HEK293 (cell line): ENCODE data around the gene KLHL22.

Experiments used
- CTCF ChIA-PET: fragments of 350-600 bp; formaldehyde crosslinking; extraction: SDS; loops from one replicate; lab custom pipeline; 2021; ENCODE audit warnings: antibody characterized with exemption; lab: Yijun Ruan, JAX
- POLR2A ChIA-PET: fragments of 300-600 bp; formaldehyde crosslinking; extraction: SDS; loops from one replicate; lab custom pipeline; 2020; ENCODE audit warnings: antibody characterized with exemption, inconsistent platforms; lab: Yijun Ruan, JAX
- H3K27ac ChIP-seq: fragments of 200-500 bp; sonication (Bioruptor generic); 2 replicates; pipeline ENCODE4 v1.5.1; 2014; ENCODE audit warnings: low read depth, low read length, control low read depth, inconsistent platforms; ENCODE audit errors: extremely low read depth
- H3K36me3 ChIP-seq, 2 experiments: fragments of 200-500 bp in 1 of 2; sonication (Bioruptor generic) in 1 of 2; 1 replicate in 1 of 2; 2 replicates in 1 of 2; pipeline ENCODE4 v1.5.1; 2014 to 2017; ENCODE audit warnings: inconsistent platforms in 2 of 2, low read length in 2 of 2; ENCODE audit not compliant: control insufficient read depth in 2 of 2, insufficient read depth in 1 of 2
- H3K4me1 ChIP-seq: fragments of 200-500 bp; sonication (Bioruptor generic); 2 replicates; pipeline ENCODE4 v1.5.1; 2014; ENCODE audit warnings: mild to moderate bottlenecking, low read length, inconsistent platforms; ENCODE audit not compliant: control insufficient read depth, insufficient read depth
- H3K4me3 ChIP-seq: 2 replicates; pipeline ENCODE4 v1.5.1; 2011; ENCODE audit warnings: low read depth, mild to moderate bottlenecking, control low read depth, low read length, moderate library complexity
- H3K9me3 ChIP-seq: fragments of 200-500 bp; sonication (Bioruptor generic); 2 replicates; pipeline ENCODE4 v1.5.1; 2014; ENCODE audit warnings: low read depth, low read length, inconsistent platforms; ENCODE audit not compliant: control insufficient read depth, insufficient read depth
- OSR2 ChIP-seq: fragments of 450-650 bp; formaldehyde crosslinking; IDR thresholded peaks from 2 replicates; pipeline ENCODE4 v1.5.1; 2016; ENCODE audit warnings: missing biosample characterization, missing genetic modification characterization
- SALL2 ChIP-seq: fragments of 450-650 bp; formaldehyde crosslinking; IDR thresholded peaks from 2 replicates; pipeline ENCODE4 v1.5.0; 2017; ENCODE audit warnings: missing biosample characterization, mild to moderate bottlenecking, missing genetic modification characterization, borderline replicate concordance
- ZBTB8A ChIP-seq: fragments of 450-650 bp; formaldehyde crosslinking; IDR thresholded peaks from 2 replicates; pipeline ENCODE4 v1.5.1; 2016; ENCODE audit warnings: missing biosample characterization, missing genetic modification characterization
- ZNF169 ChIP-seq: fragments of 450-650 bp; formaldehyde crosslinking; IDR thresholded peaks from 2 replicates; pipeline ENCODE4 v1.5.1; 2016; ENCODE audit warnings: missing biosample characterization, missing genetic modification characterization
- ZNF19 ChIP-seq: fragments of 450-650 bp; formaldehyde crosslinking; IDR thresholded peaks from 2 replicates; pipeline ENCODE4; 2016; ENCODE audit warnings: missing biosample characterization, missing genetic modification characterization, low read depth
- ZNF202 ChIP-seq: fragments of 450-650 bp; formaldehyde crosslinking; IDR thresholded peaks from 2 replicates; pipeline ENCODE4 v1.5.1; 2016; ENCODE audit warnings: missing biosample characterization, missing genetic modification characterization, borderline replicate concordance
- ZNF214 ChIP-seq: fragments of 450-650 bp; formaldehyde crosslinking; IDR thresholded peaks from 2 replicates; pipeline ENCODE4 v1.5.1; 2017; ENCODE audit warnings: missing biosample characterization, mild to moderate bottlenecking, missing genetic modification characterization, borderline replicate concordance
- ZNF239 ChIP-seq: fragments of 450-650 bp; formaldehyde crosslinking; IDR thresholded peaks from 2 replicates; pipeline ENCODE4 v1.5.1; 2016; ENCODE audit warnings: missing biosample characterization, missing genetic modification characterization
- ZNF274 ChIP-seq, 2 experiments: fragments of 200-500 bp in 1 of 2; fragments of 450-650 bp in 1 of 2; sonication (Bioruptor generic) in 1 of 2; formaldehyde crosslinking in 1 of 2; IDR thresholded peaks; 2 replicates each; pipeline versions ENCODE4 v1.5.1 to v1.6.1; 2014 to 2016; ENCODE audit warnings: borderline replicate concordance in 1 of 2, inconsistent platforms in 1 of 2, low read length in 1 of 2, missing biosample characterization in 1 of 2, missing genetic modification characterization in 1 of 2
- ZNF354C ChIP-seq: fragments of 450-650 bp; formaldehyde crosslinking; IDR thresholded peaks from 2 replicates; pipeline ENCODE4 v1.5.1; 2016; ENCODE audit warnings: missing biosample characterization, missing genetic modification characterization, low read depth, borderline replicate concordance
- ZNF416 ChIP-seq: fragments of 450-650 bp; formaldehyde crosslinking; IDR thresholded peaks from 2 replicates; pipeline ENCODE4 v1.5.1; 2016; ENCODE audit warnings: missing biosample characterization, missing genetic modification characterization
- ZNF501 ChIP-seq: fragments of 450-650 bp; formaldehyde crosslinking; IDR thresholded peaks from 2 replicates; pipeline ENCODE4 v1.5.1; 2016; ENCODE audit warnings: missing biosample characterization, missing genetic modification characterization
- ZNF530 ChIP-seq: fragments of 450-650 bp; formaldehyde crosslinking; IDR thresholded peaks from 2 replicates; pipeline ENCODE4 v1.5.1; 2016; ENCODE audit warnings: low read depth, missing biosample characterization, missing genetic modification characterization
- ZNF571 ChIP-seq: fragments of 450-650 bp; formaldehyde crosslinking; IDR thresholded peaks from 2 replicates; pipeline ENCODE4 v1.5.0; 2017; ENCODE audit warnings: missing biosample characterization, missing genetic modification characterization
- ZSCAN16 ChIP-seq: fragments of 450-650 bp; formaldehyde crosslinking; IDR thresholded peaks from 2 replicates; pipeline ENCODE4 v1.5.1; 2016; ENCODE audit warnings: missing biosample characterization, missing genetic modification characterization
- ZSCAN23 ChIP-seq: fragments of 450-650 bp; formaldehyde crosslinking; IDR thresholded peaks from 2 replicates; pipeline ENCODE4 v1.5.1; 2016; ENCODE audit warnings: missing biosample characterization, missing genetic modification characterization
- TF ChIP-seq, protein P1 (sequence below): fragments of 450-650 bp; formaldehyde crosslinking; IDR thresholded peaks from 2 replicates; pipeline ENCODE4 v1.5.1; 2016; ENCODE audit warnings: missing biosample characterization, missing genetic modification characterization
- TF ChIP-seq, protein P2 (sequence below): fragments of 450-650 bp; formaldehyde crosslinking; IDR thresholded peaks from 2 replicates; pipeline ENCODE4 v1.5.1; 2017; ENCODE audit warnings: missing biosample characterization, missing genetic modification characterization
- TF ChIP-seq, protein P3 (sequence below): fragments of 450-650 bp; formaldehyde crosslinking; IDR thresholded peaks from 2 replicates; pipeline ENCODE4 v1.5.1; 2017; ENCODE audit warnings: missing biosample characterization, missing genetic modification characterization
- TF ChIP-seq, protein P4 (sequence below): fragments of 450-650 bp; formaldehyde crosslinking; optimal IDR thresholded peaks from 2 replicates; pipeline ENCODE3; 2016; ENCODE audit warnings: missing biosample characterization, mild to moderate bottlenecking, missing genetic modification characterization

The KLHL22 gene

DNA sequence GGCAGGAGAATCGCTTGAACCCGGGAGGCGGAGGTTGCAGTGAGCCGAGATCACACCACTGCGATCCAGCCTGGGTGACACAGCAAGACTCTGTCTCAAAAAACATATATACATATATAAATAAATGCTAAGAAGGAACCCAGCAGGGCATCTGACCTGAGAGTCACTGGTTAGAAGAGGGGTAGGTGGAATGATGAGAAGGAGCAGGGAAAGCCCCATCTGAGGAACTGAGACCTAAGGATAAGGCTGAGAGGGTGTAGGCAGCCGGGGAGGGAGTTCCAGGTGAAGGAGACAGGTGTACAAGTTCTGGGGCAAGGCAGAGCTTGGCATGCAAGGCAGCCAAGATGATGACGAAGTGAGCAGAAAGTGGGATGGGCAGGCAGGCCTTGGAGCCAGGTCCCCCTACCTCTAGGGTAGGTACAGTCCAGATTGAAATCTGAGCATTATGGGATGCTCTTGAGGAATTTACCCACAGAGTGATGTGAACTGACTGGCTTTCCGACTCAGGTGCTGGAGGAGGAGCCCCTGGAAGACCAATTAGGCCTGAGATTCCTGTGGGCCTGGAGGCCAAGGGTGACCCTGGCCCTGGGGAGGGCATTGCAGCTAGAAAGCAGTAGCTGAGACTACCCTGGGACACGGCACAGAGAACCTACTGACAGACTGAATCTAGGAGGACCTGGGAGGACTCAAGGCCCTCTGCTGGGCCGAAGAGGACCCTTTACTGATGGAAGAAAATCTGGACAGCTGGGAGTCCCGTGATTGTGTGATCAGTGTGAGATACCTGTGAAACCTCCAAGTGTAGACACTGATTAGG is 22.8 kb downstream of the KLHL22 start:
- Histone ChIP-seq H3K4me1 (no peaks in the 10 kb centered on the region), H3K36me3 (peaks cover 0 to 45% of the 10 kb centered on the region in 2 experiments; a peak in 2 of 3 replicates), H3K27ac (no peak overlapping the region), H3K4me3 (no peak overlapping the region), H3K9me3 (no peaks in the 10 kb centered on the region)
- ChIA-PET CTCF (interaction anchor here (1.0 to 1.2 kb wide), 2 partner anchors 8 to 16 kb away, joined by 4 to 5 read pairs; no protein-coding TSS in a partner anchor), POLR2A (no interaction called here)
- TF ChIP-seq ZSCAN16 (tag by site-specific recombination) (no peak), OSR2 (tag by site-specific recombination) (no peak), ZNF19 (tag by site-specific recombination) (no peak), ZNF571 (tag by site-specific recombination) (no peak), ZNF274 (IDR thresholded peaks at IDR 0.05; ENCODE audit: low read length) (no peak), ZNF274 (tag by site-specific recombination; IDR thresholded peaks at IDR 0.05; ENCODE audit: borderline replicate concordance) (no peak)
- TF ChIP-seq, protein P1, sequence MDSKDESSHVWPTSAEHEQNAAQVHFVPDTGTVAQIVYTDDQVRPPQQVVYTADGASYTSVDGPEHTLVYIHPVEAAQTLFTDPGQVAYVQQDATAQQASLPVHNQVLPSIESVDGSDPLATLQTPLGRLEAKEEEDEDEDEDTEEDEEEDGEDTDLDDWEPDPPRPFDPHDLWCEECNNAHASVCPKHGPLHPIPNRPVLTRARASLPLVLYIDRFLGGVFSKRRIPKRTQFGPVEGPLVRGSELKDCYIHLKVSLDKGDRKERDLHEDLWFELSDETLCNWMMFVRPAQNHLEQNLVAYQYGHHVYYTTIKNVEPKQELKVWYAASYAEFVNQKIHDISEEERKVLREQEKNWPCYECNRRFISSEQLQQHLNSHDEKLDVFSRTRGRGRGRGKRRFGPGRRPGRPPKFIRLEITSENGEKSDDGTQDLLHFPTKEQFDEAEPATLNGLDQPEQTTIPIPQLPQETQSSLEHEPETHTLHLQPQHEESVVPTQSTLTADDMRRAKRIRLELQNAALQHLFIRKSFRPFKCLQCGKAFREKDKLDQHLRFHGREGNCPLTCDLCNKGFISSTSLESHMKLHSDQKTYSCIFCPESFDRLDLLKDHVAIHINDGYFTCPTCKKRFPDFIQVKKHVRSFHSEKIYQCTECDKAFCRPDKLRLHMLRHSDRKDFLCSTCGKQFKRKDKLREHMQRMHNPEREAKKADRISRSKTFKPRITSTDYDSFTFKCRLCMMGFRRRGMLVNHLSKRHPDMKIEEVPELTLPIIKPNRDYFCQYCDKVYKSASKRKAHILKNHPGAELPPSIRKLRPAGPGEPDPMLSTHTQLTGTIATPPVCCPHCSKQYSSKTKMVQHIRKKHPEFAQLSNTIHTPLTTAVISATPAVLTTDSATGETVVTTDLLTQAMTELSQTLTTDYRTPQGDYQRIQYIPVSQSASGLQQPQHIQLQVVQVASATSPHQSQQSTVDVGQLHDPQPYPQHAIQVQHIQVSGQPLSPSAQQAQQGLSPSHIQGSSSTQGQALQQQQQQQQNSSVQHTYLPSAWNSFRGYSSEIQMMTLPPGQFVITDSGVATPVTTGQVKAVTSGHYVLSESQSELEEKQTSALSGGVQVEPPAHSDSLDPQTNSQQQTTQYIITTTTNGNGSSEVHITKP (tag by site-specific recombination): peak; percentile 63
- TF ChIP-seq, protein P2, sequence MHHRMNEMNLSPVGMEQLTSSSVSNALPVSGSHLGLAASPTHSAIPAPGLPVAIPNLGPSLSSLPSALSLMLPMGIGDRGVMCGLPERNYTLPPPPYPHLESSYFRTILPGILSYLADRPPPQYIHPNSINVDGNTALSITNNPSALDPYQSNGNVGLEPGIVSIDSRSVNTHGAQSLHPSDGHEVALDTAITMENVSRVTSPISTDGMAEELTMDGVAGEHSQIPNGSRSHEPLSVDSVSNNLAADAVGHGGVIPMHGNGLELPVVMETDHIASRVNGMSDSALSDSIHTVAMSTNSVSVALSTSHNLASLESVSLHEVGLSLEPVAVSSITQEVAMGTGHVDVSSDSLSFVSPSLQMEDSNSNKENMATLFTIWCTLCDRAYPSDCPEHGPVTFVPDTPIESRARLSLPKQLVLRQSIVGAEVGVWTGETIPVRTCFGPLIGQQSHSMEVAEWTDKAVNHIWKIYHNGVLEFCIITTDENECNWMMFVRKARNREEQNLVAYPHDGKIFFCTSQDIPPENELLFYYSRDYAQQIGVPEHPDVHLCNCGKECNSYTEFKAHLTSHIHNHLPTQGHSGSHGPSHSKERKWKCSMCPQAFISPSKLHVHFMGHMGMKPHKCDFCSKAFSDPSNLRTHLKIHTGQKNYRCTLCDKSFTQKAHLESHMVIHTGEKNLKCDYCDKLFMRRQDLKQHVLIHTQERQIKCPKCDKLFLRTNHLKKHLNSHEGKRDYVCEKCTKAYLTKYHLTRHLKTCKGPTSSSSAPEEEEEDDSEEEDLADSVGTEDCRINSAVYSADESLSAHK: no peak
- TF ChIP-seq, protein P3, sequence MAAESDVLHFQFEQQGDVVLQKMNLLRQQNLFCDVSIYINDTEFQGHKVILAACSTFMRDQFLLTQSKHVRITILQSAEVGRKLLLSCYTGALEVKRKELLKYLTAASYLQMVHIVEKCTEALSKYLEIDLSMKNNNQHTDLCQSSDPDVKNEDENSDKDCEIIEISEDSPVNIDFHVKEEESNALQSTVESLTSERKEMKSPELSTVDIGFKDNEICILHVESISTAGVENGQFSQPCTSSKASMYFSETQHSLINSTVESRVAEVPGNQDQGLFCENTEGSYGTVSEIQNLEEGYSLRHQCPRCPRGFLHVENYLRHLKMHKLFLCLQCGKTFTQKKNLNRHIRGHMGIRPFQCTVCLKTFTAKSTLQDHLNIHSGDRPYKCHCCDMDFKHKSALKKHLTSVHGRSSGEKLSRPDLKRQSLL (tag by site-specific recombination): no peak
- TF ChIP-seq, protein P4, sequence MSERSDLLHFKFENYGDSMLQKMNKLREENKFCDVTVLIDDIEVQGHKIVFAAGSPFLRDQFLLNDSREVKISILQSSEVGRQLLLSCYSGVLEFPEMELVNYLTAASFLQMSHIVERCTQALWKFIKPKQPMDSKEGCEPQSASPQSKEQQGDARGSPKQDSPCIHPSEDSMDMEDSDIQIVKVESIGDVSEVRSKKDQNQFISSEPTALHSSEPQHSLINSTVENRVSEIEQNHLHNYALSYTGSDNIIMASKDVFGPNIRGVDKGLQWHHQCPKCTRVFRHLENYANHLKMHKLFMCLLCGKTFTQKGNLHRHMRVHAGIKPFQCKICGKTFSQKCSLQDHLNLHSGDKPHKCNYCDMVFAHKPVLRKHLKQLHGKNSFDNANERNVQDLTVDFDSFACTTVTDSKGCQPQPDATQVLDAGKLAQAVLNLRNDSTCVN: no peak

DNA sequence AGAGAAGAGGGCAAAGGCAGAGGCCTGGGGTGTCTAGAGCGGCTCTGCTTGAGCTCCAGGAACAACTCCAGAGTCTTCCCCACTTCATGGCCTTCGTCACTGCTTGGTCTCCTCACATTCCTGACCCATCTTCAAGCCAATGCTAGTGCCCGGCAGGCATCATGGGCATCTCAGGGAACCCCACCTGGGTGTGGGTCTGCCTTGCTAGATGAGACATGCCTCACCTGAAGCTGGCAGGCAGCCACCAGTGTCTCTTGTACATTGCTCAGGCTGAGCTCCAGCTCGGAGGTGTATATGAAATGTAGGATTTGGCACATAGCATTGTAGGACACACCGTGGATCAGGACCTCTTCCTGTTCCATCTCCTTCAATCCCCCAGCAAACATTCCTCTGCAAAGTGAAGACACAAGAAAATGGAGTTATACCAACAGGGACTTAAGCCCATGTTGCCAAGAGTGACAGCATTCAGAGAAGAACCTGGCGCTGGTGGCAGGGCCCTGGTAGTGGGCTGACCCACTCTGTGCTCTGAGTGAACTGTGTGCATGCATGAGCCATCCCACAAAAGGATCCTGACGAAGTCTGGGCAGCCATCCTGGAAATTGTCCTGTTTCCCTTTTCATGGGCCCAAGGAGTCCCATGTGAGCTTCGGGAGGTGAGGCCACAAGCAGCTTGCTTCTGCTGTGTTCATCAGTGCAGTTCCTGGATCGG is 24.3 kb downstream of the KLHL22 start:
- H3K27ac ChIP-seq: no peak overlapping the region
- H3K36me3 ChIP-seq: peaks cover 0 to 49% of the 10 kb centered on the region in 2 experiments; a peak in 2 of 3 replicates
- CTCF ChIA-PET: interaction anchor here (0.6 to 2.1 kb wide), 2 partner anchors 11 to 15 kb away, joined by 3 to 10 read pairs; no protein-coding TSS in a partner anchor
- no peak for TF ChIP-seq SALL2 (tag by site-specific recombination)
- TF ChIP-seq ZNF354C (tag by site-specific recombination): no peak
- TF ChIP-seq ZNF416: no peak
- no peak for TF ChIP-seq ZNF239 (tag by site-specific recombination)
- TF ChIP-seq ZNF214: no peak
- no peak for TF ChIP-seq ZBTB8A (tag by site-specific recombination)
- TF ChIP-seq ZNF169: no peak
- no peak for TF ChIP-seq ZNF202
- no peak for TF ChIP-seq ZNF530 (tag by site-specific recombination)
- TF ChIP-seq ZNF501 (tag by site-specific recombination): no peak
- TF ChIP-seq ZSCAN23 (tag by site-specific recombination): no peak
- TF ChIP-seq, all 188 proteins: peak for 0
- Histone ChIP-seq H3K9me3 (no peaks in the 10 kb centered on the region), H3K4me1 (no peaks in the 10 kb centered on the region), H3K4me3 (no peak overlapping the region)
- POLR2A ChIA-PET: no interaction called here
